OCI-LY3 (cell line): ENCODE measurements around the gene OR5K1.

ENCODE experiments used
- CTCF ChIP-seq: fragments of 200-600, 300-600 bp; sonication (generic); IDR thresholded peaks from 2 replicates; pipeline ENCODE4 v1.5.1; 2014; ENCODE audit warnings: antibody characterized with exemption, low read length, low read depth
- EZH2phosphoT487 ChIP-seq: fragments of 200-600 bp; shearing (Covaris generic); IDR thresholded peaks from 2 replicates; pipeline ENCODE4 v1.6.1; 2018; ENCODE audit warnings: antibody characterized with exemption, mixed run types, low read depth

DNA sequence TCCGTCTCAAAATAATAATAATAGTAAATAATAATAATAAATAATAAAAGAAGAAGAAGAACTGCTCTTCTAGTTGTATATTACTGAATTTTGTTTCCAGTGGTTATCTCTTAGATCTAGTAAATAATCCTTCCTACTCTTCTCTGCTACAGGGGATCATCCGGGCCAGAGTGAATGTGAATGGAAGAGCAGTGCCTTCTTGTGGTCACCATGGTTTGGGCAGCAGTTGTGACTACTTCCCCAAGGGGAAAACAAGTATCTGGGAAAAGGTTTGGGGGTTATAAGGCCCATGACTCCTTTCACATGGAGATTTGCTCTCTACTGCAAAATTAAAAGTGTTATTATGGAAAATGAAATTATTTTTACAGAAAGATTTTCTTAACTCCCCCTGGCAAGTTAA lies 5.5 kb upstream of the OR5K1 start:
- TF ChIP-seq CTCF = no peak
- no peak for TF ChIP-seq EZH2phosphoT487
